ENCODE data around the gene SOX11.

DNA sequence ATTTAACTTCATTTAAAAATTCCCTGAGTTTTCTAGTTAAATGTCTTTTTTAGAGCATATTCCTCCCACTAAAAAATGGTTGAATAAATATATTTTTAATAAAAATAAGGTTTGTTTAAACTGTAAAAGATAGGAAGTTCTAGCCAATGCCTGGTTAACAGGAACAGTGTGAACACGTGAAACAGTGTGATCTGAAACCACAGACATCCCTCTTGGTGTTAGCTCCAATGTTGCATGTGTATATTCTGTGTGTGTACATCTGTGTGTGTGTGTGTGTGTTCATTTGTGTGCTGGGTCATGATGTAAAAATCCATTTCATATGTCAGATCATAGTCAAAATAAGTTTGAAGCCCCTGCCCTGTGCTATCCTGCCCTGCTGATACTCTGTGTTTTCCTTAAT lies 6.1 kb upstream of the SOX11 start:
- TF ChIP-seq POLR2A (IDR thresholded peaks at IDR 0.05) = no peak
- no peak for TF ChIP-seq CTCF (IDR thresholded peaks at IDR 0.05)

Measured in right lobe of liver (tissue), 4 donors.